Measurements from ENCODE around the gene JAM3.

DNA sequence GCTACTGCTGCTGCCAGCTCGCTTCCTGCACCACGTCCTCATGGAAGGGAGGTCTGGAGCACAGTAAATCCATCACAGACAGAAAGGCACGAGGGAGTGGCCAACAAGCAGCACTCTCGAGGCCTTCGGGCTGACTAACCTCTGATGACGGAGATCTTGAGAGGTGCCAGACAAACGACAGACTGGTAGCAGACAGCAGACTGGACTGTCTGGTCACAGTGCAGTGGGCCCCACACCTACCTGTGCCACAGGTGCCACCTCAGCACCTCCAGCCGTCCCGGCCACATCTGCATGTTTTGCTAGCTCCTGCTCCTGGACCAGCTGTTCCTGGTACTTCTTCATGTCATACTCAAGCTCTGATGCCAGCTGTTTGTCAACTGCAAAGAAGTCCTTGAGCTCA, 90.8 kb downstream of the JAM3 start:
- TF ChIP-seq EZH2 (IDR thresholded peaks at IDR 0.05; ENCODE audit: insufficient read depth, poor library complexity, severe bottlenecking) = no peak
- TF ChIP-seq EZH2phosphoT487 (IDR thresholded peaks at IDR 0.05; ENCODE audit: insufficient read depth, low read depth) = no peak
